Activated CD4-positive, alpha-beta T cell treated with anti-CD3 and anti-CD28 coated beads for 4 hours (primary cell): ENCODE measurements around the gene PSTPIP1.

Experiments used
- DNase-seq, 2 donors: peaks; one replicate each; pipeline ENCODE4 v3.0.0-alpha.2; 2020

Gene PSTPIP1

DNA sequence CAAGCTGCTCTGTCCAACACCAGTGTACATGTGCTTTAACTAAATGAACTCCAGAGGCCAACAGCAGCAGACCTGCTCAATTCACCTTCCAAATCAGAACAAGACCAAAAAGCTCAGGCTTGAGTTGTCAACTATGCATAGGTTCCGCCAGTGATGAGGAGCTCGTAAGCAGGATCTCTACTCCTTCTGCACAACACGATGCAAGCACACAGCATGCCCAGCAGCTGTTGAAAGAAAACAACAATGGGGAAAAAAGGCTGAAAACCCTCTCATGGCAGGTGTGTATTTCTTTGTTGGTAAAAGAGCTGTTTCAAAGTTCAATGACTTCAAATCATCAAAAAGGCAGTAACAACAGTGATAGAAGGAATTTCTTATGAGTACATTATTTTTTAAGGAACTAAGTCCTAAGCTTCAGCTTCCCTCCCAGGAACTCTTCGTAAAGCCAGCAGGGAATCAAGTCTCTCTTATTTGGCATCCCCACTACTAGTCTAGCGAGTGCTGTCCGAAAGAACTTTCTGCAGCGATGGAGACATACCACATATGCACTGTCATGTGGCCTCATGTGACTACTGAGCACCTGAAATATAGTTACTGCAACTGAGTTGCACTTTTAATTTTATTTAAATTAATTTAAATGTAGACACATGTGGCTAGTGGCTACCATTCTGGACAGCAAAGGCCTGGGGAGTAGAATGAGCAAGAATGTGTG is 51.9 kb downstream of the PSTPIP1 start:
- no peak for DNase-seq

DNA sequence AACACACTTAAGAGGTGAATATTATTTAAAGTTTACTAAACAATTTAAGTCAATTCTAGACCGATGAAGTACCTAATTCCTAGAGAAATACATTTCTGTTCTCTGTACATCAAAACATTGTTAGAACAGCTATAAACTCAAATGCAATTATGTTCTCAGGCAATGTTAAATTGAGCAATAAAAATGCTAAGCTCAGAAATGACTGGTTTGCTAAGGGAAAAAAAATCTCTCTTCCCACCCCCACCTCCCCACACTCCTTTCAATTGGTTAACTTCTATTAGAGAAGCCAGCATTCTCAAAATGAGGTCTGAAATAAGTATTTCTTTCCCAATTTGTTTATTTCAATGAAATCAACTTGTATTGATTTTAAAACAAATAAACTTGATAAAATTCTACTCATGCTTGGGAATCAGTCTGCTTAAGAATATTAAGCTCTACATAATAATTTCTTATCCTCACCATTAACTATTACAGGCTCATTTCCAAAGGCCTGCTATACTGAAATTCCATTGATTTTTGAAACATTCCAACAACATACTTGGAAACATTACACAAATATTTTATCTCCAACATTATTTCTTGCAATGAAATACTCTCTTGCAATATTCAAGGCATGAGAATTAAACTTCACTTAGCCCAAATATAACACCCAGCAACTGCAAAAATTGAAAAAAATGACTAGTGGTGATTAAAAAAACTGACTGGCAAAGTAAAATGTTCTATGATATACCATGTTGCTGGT is 53.4 kb downstream of the PSTPIP1 start:
- no peak for DNase-seq

DNA sequence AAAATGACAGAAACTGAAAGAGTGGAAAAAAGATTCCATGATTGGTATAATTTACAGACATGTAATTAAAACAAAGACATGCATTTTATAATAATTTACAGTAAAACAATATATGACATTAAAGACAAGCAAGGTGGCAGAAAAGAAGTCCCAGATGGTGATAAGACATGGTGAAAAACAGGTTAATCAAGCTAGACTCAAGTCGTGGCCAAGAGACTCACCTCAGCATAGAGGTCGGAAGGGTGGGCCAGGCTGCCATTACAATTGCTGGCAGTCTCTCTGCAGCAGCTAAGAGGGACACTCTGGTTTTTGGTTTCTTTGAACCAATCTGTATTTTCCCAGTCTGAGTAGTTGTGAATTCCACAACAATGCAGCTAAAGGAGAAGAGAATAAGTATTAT is 57.6 kb downstream of the PSTPIP1 start:
- no peak for DNase-seq

DNA sequence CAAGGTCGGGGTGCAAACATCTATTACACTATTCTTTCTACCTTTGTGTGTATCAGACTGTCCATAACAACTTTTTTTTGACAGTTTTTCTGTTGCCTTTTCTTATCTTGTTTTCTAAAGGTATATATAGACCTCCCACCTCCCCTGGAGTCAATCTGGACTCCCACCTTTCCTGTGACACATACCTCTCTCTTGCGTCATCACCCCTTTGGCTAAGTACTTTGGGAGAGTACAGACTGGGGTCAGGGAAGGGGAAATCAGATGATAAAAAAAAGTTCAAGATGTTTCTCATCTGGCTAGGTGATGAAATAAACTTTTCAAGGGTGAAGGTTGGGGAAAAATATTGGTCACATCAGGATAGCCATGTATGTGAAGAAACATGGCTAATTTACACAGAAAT is 58.8 kb downstream of the PSTPIP1 start:
- no peak for DNase-seq

DNA sequence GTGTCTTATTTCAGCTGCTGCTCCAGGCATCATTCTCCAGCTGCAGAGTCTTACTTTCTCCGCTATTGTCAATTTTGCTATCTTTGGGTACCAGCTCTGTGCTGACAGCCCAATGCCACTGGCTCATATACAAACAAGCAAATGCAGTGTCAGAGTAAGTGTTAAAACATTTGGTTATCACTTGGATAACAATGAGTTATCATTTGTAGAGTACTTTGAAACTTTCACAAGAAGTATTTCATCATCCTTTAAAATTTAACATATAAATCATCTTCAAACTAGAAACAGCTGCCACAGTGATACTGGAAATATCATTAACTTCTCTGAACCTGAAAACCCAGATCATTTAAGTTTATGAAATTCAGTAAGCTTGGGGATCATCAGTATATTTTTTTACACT is 62.1 kb downstream of the PSTPIP1 start:
- DNase-seq, result no peak

- no peak for DNase-seq
These were observed 62.8 kb downstream of the PSTPIP1 start for GRCh38 chr15:77057685-77058084.

- DNase-seq, result no peak
These were observed 63.5 kb downstream of the PSTPIP1 start for GRCh38 chr15:77058468-77058867.

DNA sequence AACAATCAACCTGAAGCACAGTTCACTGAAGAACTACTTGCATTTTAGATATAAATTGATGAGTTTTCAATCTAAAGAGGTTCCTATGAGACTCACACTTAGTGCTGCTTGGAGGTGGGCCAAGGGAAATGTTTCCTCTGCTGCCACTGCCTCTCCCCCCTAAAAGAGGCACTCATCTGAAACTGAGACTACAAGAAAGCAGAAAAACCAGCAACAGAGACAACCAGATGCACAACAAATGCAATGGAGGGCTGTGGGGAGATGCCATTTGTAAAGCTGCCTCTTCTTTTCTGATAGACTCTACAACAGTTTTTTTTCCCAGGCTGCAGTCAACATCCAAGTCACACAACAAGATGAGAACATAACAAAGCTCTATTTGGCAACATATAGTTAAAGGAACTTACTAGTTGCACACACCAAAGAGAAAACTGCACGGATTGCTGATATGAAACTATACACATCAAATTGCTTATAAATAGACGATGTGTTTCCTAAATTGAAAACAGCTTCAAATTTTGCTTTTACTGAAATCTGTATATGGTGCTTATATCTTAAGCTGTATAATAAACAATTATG is 64.9 kb downstream of the PSTPIP1 start:
- no peak for DNase-seq

DNA sequence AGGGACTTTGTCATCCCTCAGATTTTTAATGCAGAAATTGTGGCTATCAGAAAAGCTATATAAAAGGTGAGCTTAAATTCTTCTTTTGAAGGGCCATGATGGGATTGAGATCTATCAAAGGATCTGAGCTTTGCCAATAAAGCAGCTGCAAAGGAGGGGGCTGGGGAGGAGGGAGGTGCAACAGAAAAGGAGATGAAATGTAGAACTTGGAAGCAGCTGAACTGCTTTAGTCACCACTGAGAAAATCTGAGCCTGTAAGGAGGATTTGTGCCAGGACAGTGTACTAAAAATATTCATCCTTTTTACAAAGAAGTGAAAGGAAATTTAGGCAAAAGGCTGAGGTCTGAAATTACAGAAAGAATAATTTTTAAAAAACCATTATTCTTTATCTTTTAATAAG is 65.6 kb downstream of the PSTPIP1 start:
- no peak for DNase-seq

GRCh38 chr15:77063249-77063648 is 68.3 kb downstream of the PSTPIP1 start:
- no peak for DNase-seq

DNA sequence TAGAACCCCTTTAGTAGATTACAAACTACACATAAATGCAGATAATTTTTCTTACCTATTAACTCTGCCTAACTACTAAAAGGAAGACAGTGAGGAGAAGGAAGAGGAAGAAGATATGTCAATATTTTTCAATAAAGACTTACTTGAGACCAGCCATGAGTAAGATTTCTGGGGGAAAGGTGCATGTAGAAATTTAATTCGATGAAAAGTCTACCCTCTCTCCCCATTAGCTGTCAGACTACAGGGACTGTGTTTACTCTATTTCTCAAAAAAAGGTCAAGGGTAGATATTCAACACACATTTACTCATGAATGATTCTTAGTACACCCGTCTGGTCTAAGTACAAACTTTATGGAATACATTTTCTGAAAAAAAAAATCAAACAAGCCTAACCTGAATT is 69.1 kb downstream of the PSTPIP1 start:
- DNase-seq, result no peak

DNA sequence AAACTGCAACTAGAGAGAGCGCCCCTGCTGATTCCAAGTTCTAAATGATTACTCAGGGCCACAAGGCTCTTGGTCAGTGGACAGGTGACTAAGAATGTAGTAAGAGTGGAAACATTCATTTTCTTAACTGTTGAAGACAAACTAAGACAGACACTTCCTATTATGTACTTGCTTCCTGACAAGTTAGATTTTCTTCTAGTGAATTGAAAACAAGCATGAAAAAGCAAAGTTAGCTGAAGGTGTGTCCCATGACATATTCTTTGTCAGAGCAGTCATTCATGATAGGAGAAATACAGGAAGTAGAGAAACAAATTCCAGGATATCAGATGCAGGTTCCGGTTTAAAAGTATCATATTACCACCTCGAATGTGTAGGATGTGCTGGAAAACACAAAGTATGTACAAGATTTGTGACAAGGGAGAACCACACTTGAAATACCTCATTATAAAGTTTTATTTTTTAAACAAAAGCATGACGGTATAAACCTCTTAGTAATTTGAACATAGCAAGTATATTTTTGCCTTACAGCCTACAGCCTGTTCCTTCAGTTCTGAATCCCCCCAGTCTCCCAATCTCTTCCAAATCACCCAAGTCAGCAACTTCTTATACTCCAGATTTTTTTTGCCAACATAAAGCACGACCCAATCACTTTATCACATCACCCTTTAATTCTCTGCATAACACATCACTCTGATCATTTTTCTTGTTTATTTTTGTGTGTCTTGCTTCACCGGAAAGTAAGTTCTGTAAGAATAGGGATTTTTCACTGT is 69.8 kb downstream of the PSTPIP1 start:
- DNase-seq, result no peak

DNA sequence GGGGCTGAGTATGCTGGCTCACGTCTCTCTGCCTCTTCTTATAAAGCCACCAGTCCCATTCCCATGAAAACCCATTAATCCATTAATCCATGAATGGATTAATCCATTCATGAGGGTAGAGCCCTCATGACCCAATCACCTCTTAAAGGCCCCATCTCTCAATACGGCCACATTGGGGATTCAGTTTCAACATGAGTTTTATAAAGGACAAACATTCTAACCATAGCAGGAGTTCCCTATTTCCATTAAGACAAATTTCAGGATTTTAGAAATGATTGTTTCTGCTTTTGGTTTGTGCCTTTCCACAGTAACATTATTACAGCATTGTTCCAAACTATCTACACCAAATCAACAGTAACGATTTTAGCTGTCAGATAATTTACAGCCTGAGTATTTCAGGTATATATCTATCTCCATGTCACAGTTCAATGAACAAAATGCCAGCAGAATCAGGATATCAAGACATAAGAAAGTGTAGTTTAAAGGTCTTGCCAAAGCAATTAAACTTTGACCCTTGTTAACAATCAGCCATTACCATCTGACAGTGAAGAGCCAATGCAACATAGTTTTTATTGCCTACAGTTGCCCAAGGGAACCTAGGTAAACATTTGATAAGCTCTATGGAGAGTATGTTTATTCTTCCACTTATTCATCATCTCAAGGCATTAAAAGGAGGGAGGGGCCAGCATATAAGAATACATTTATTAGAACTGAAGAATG is 72.2 kb downstream of the PSTPIP1 start:
- DNase-seq, result no peak

DNA sequence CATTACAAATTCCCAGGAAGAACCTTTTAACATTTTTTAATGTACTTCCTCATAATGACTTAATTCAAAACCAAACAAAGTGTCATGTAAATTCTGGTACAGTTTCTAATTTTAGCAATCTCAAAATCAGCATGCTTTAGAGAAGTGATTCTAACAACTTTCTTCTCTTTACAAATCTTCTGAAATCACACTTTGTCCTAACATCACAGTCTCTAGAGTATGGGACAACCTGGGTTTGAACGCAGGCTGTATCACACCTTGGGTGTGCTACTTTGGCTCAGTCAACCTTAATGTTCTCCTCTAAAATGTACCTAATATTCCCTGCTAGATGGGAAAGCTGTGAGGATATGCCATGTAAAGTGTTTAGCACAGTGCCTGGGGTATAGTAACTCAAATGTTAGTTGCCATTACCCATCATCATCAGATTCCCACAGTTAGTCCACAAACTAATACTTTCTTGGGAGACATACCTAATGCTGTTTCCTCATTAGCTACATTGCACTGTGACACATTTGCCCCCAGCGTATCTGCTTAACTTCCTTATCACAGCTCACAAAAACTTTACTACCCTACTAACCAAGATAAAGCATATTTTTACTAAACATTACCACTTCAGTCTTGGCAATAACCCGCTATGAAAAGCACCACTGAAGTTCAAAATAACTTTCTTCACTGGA is 72.9 kb downstream of the PSTPIP1 start:
- no peak for DNase-seq

DNA sequence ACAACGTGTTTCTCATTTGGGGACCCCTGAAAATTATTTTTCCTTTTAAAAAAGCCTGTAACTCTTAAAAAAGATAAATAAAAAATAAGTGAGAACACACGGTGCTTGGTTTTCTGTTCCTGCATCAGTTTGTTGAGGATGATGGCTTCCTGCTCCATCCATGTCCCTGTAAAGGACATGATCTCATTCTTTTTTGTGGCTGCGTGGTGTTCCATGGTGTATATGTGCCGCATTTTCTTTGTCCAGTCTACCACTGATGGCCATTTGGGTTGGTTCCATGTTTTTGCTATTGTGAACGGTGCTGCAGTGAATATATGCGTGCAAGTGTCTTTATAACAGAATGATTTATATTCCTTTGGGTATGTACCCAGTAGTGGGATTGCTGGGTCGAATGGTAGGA is 73.7 kb downstream of the PSTPIP1 start:
- no peak for DNase-seq

GRCh38 chr15:77069521-77070121 is 74.7 kb downstream of the PSTPIP1 start:
- no peak for DNase-seq

DNA sequence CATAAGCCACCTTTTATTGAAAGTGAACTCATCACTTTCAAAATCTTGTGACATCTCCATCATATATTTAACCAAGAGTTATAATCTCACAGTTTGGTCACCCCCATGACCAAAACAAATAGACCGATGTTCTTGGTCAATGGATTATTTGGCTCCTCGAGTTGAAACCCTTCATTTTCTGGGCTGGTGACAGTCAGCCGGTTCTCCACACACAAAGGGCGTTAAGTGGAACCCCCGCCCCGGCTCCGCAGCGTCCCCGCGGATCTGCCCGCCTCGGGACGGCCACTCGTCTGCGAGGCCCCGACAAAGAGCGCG is 75.2 kb downstream of the PSTPIP1 start:
- no peak for DNase-seq

GRCh38 chr15:77070495-77071304 is 75.8 kb downstream of the PSTPIP1 start, which contains the start of gene TSPAN3:
Gene TSPAN3, minus strand, starts transcription at chr15:77071109. Its CDS starts 155 bp downstream, at chr15:77070954.
- DNase-seq, result peak; percentile 90

GRCh38 chr15:77071305-77072223 is 76.6 kb downstream of the PSTPIP1 start:
- DNase-seq, result no peak

- DNase-seq, result no peak
These were observed 79.4 kb downstream of the PSTPIP1 start for GRCh38 chr15:77074350-77074749.
